GM12873 (cell line): ENCODE results near the gene XYLT1.

Experiments used
- TF ChIP-seq, protein P1 (sequence below): IDR thresholded peaks from 2 replicates; pipeline ENCODE4 v1.5.1; 2012; ENCODE audit warnings: low read depth, mild to moderate bottlenecking, moderate library complexity, low read length, control low read depth; ENCODE audit not compliant: insufficient read depth; ENCODE audit errors: missing control alignments

XYLT1 gene

DNA sequence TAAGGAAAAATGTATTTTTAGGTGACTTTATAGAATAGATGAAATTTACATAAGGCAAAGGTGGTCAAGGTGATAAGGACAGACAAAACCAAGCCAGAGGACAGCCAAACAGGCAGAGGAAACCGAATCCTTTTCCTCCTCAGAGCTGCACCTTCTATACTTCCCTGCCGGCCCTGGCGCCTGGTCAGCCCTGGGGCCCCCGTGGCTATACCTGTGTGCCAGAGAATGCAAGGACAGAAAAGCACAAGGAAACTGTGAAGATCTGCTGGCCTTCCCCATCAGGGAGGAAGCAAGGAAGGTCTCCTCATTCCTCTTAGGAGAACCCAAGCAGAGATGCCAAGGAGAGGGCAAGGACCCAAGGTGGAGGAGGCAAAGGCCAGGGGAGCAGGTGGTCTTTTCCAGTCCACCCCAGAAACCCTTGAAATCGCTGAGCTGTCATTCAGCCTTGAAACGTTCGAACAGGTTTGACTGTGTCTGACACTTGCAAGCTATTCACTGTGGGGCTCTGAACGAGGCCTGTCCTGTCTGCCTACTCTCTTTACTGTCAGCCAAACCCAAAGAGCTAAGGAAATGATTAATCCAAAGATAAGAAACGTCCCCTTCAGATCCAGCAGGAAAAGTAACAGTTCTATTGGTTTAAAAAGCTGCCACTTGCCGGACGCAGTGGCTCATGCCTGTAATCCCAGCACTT is 114.4 kb downstream of the XYLT1 start:
- TF ChIP-seq, protein P1, sequence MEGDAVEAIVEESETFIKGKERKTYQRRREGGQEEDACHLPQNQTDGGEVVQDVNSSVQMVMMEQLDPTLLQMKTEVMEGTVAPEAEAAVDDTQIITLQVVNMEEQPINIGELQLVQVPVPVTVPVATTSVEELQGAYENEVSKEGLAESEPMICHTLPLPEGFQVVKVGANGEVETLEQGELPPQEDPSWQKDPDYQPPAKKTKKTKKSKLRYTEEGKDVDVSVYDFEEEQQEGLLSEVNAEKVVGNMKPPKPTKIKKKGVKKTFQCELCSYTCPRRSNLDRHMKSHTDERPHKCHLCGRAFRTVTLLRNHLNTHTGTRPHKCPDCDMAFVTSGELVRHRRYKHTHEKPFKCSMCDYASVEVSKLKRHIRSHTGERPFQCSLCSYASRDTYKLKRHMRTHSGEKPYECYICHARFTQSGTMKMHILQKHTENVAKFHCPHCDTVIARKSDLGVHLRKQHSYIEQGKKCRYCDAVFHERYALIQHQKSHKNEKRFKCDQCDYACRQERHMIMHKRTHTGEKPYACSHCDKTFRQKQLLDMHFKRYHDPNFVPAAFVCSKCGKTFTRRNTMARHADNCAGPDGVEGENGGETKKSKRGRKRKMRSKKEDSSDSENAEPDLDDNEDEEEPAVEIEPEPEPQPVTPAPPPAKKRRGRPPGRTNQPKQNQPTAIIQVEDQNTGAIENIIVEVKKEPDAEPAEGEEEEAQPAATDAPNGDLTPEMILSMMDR: no peak

DNA sequence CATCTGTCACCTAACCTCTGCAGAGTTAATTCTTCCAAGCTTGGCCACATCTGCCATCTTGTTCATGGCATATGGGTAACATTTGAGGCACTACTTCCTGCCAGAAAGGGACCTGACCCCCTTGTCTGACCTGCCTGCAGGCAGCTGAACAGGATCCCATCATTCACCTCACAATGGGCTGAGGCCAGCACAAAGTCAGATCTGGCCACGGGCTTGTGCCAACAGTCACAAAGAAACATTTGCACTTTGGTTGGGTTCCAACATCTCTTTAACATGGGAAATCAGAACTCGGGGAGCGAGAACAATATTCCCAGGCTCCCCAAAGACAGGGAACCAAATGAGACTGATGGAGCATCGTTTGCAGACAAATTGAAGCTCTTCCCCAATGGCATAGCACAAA is 116.1 kb downstream of the XYLT1 start:
- TF ChIP-seq, protein P1: no peak

DNA sequence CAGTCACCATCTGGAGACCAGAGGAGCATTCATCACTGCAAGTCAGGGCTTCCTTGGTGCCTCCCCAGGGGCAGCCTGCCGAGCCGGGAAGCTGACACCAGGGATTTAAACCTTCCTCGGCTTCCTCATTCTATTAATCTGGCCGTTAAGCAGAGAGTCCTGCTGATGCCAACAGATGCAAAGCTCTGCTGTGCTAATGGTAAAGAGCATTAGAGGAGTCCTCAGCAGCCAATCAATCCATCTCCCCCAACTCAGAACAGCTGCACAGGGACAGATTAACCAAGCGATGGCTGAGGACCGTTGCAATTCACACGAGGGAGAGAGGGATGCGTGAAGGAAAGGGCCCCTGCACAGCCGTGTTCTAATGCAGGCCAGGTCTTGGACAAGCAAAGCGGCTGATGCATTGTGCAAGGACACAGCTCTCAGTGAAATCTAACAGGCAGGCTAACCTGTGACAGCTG is 116.6 kb downstream of the XYLT1 start:
- TF ChIP-seq, protein P1: no peak

DNA sequence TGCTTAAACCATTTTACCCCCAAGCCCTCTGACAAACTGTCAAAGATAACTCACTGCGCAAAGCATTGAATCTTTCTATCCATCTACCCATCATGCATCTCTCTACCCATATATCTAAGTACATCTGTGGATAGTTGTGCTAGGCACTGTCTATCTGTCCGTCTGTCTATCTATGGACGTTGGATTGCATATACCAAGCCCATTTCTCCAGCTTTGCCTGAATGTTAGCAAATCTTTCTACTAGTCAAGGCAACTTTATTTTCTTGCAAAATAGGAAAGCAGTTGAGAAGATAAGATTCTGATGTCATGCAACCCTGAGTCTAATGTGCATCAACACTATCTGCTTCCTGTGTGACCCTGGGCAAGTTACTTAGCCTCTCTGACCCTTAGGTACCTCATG is 117.2 kb downstream of the XYLT1 start:
- TF ChIP-seq, protein P1: no peak

DNA sequence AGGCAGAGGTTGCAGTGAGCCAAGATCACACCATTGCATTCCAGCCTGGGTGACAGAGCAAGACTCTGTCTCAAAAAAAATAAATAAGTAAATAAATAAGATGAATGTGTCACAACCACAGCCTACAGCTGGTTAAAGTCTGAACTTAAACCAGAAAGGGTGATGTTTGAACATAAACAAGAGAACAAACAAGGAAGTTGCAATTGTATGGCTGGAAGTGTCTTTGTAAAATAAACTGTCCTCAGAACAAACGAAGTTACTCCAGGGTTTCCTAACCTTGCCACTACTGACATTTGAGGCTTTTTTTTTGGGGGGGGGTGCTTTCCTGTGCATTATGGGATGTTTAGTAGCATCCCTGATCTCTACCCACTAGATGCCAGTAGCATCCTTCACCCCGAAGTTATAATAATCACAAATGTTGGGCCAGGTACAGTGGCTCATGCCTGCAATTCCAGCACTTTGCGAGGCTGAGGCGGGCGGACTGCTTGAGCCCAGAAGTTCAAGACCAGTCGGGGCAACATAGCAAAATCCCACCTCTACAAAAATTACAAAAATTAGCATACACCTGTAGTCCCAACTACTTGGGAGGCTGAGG is 119.2 kb downstream of the XYLT1 start:
- TF ChIP-seq, protein P1: no peak

DNA sequence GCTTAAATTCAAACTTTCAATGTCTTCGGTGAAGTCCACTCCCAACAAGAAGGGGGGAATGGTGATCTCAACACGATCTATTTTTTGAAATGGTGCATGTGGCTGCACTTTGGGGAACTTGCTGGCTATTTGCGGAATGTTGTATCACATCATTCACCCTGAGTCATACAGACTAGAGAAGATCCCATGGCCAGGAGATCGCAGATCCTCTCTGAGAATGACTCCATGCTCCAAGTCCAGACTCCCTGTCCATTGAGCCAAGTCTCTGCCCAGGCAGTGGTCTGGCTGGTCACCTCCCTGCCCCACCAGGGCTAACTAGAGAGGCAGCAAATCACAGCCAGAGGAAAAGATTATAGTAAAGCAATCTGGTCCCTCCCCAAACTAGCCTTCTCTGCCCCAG is 120.6 kb downstream of the XYLT1 start:
- TF ChIP-seq, protein P1: no peak

DNA sequence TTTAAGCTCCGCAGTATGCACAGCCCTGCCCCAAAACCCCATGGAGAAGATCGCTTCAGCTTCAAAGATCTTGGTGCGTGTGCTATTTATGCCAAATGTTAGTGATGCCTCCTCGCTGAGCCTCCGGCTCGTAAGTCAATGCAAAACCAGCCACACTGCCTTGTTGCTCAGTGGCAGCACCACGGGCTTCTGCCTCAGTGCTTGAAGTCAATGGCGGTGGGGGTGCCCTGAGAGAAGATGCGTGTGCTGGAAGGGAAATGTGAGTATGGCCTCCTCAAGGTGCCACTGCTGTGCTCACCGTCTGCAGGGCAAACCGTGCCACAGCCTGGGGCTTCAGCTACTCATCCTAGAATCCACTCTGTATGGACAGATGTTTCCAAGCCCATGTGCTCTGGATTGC is 121.9 kb downstream of the XYLT1 start:
- TF ChIP-seq, protein P1: no peak
